Limb (tissue), 2 donors: ENCODE results near the gene CTBP1.

Experiments
- DNase-seq, 2 donors: peaks; one replicate each; pipeline ENCODE4 v3.0.0-alpha.2; 2016; ENCODE audit errors: extremely low spot score in 2 of 2

The CTBP1 gene

DNA sequence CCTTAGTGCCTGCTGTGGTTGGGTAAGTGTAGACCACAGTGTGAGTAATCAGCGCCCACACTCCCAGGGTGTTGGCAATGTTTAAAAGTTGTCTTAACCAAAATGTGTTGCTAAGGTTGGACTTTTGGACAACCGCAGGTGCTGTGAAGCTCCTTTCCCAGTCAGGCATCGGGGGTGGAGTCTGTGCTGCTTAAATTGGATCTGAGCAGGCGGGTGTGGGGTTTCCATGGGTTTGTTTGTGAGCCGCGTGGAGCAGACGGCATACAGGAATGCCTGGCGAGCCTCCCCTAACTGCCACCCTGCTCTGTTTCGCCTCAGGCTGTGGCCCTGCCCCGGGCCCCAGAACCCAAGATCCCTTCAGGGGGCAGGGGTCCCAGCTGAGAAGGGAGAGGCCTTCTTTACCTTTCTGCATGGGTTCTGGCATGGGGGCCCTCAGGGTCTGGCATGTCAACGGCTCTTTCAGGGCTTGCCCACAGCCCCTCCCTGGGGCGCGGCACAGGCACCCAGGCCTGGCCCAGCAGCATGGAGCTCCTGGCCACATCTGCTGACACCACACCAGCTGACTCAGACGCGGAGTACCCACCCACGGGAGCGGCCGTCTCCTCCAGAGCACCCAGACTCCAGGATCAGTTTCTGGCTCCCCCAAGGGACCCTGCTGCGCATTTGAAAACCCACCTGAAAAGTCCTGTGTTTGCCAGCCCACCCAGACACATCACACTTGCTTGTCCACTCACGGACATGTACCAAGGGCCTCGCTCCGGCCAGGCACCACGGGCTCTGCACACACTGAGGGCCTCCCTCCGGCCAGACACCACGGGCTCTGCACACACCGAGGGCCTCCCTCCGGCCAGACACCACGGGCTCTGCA lies 71.4 kb downstream of the CTBP1 start:
- DNase-seq, result no peak

DNA sequence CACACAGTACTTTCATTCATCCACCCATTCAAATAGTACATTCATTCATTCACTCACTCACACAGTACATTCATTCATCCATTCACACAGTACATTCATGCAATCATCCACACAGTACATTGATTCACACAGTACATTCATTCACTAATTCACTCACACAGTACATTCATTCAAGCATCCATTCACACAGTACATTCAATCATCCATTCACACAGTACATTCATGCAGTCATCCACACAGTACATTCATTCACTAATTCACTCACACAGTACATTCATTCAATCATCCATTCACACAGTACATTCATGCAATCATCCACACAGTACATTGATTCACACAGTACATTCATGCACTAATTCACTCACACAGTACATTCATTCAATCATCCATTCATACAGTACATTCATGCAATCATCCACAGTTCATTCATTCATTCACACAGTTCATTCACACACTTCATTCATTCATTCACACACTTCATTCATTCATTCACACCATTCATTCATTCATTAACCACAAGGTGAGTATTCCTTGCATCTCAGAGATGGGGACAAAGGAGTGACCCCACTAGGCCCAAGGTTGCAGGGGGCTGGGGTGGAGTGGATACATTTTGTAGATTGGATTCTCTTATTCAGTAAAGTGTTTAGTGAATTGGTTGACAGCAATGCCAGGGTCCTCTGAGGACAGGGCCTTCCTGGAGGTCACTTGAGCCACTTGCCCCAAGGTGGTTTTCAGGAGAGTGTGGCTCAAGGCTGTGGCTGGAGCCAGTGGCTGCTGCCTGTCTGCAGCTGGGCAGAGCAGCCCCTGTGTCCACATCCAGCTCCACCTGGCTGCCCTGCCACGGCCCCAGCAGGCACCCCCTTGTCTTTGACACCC lies 72.3 kb downstream of the CTBP1 start:
- no peak for DNase-seq

DNA sequence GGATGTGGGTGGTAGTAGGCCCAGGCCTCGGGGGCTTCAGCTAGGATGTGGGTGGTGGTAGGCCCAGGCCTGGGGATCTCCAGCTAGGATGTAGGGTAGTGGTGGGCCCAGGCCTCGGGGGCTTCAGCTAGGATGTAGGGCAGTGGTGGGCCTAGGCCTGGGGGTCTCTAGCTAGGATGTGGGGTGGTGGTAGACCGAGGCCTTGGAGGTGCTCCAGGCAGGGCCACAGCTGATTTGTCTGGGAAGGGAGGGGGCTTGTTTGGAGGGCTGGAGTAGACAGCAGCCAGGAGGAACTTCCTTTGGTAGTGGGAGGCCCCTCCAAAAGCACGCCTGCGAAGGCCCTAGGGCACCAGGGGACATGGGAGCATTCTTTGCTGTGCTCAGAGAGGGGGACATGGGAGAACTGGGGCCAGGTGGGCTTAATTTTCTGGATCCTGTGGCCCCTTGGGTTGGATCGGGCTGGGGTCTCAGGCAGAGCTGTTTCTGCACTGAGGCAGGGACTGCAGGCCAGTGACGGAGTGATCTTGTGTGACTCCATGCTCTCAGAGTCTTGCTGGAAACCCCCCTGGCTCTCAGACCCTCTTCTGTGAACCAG lies 73.2 kb downstream of the CTBP1 start:
- no peak for DNase-seq

DNA sequence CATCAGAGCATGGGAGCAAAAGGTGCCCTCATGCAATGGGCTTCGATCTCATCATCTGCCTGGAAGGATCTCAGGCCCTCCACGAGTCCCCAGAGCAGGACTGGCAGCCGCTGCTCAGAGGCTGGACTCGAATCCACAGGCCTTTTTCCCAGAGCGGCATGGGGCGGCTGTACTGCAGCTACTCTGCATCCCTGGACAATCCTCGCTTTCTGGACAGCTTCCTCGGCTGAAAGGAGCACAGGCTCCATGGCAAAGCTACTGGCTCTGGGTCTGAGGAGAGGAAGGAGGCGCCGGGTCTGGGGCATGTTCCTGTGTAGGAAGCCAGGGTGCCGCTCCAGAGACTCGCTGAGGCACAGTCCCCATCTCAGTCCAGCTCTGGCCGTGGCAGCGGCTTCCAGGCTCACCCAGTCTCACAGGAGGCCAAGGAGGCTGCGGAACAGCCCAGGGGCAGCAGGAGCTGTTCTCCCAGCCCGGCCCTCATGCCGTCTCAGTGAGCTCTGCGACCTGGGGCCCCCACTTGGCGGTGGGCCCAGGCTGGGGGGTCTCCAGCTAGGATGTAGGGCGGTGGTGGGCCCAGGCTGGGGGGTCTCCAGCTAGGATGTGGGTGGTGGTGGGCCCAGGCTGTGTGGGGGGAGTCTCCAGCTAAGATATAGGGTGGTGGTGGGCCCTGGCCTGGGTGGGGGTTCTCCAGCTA lies 73.8 kb downstream of the CTBP1 start:
- DNase-seq, result no peak

DNA sequence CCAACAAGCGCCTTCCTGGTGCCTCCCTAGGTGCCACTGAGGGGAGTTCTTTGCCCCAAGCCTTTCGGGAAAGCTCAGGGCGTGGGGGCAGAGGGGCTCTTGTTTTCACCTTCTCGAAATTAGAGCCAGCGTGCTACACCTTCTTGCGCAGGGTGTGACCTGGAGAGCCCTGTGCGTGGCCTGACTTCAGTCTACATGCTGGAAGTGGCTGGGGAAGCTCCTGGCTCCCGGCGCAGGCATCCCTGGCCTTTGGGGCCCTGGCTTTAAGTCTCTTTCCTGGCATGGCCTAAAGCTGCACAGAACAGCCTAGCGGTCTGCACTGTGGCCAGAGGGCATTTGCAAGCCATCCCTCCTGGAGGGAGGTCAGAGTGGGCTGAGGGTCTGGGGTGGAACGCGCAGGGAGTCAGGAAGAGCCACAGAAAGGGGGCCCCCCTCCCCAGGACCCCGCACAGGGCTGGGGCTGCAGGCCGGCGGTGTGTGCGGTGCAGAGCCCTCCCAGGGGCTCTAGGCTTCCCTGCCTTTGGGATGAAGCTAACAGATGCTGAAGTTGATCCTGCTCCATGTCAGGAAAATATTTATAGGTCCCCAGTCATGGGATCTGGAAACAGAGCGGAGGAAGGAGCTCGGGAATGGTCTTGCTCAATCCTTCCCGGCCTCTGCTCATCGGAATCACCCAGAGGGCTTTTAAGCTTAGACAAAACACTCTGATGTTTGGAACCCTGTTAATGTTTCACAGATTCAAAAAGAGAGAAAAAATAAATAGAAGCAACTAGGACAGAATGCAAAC lies 75.8 kb downstream of the CTBP1 start:
- DNase-seq, result no peak

DNA sequence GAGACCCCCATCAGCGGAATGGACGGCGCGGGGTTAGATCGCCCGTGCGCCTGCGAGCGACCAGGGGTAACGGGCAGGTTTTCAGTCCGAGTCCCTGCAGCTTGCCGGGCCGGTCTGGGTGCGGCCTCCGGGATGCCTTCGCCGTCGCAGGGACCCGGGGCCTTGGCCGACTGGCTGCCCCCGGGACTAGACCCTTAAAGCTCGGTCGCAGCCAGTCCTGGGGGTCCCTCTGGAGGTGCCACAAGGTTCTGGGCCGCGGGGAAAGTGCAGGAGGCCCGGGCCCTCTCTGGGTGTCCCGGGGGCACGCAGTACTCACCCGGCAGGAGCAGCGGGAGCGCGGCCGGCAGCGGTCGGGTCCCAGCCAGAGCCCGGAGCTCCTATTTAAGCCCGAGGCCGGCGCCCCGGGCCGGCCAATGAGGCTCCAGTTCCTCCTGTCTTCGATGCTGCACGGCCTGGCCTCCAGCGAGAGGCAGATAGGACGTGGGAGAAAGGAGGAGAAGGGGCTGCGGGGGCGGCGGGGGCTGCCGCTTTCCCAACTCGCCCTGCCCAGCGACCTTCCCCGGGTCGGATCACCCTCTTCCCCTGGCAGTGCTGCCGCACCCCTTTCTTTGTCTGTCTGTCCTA lies 76.6 kb downstream of the CTBP1 start, which contains the start of gene SPON2:
Gene SPON2, minus strand, starts transcription at position 356 of the 624 bp plus-strand sequence.
- no peak for DNase-seq

DNA sequence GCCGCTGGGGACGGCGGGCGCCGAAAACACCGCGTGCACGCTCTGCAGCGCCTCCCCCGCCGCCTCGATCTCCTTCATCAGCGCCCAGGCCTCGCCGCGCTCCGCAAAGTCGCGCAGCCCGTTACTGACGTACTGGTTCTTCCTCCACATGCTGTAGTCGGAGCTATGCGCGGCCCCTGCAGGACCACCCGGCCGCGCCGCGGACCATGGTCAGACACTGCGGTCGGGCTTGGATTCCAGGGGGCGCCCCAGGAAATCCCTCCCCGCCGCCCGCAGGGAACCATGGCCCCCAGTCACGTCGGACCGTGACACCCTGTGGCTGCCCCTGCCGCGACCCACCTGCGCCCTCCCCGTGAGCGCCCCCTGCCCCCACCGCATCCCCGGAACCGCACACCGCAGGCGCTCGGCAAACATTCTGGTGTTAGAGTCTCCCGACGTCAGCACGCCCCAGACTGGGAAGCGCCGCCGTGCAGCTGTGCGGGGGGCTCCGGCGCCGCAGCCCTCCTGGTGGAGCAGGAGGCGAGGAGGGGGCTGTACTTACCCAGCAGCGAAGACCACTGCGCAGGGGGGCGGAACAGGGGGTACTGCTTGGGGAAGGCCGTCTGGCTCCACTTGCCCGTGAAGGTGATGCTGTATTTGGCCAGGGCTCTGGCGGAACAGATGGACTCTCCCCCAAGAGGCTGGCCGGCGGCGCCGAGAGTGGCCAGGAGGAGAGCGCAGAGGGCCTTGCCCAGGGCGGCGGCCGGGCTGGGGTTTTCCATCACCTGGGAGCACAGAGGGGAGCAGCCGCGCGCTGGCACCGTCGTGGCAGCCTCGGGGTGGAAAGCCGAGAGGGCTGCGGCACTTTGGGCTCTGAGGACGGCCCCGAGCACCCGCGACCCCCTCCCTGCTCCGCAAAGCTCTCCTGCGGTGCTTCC lies 77.4 kb downstream of the CTBP1 start:
- DNase-seq, result peak in 1 of 2 donors; percentile 69

DNA sequence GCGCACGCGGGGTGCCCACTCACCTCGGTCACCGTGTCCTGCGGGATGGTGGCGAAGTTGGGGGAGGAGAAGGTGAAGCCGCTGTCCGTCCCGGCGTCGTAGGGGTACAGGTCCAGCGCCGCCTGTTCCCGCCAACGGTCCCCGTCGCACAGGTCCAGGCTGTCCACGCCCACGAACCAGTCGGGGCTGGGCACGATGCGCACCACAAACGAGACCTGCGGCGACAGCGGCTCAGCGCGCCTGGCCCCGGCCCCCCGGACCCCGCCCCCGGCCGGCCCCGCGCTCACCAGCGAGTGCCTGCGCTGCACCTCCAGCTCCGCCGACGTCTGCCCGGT lies 78.0 kb downstream of the CTBP1 start:
- no peak for DNase-seq

DNA sequence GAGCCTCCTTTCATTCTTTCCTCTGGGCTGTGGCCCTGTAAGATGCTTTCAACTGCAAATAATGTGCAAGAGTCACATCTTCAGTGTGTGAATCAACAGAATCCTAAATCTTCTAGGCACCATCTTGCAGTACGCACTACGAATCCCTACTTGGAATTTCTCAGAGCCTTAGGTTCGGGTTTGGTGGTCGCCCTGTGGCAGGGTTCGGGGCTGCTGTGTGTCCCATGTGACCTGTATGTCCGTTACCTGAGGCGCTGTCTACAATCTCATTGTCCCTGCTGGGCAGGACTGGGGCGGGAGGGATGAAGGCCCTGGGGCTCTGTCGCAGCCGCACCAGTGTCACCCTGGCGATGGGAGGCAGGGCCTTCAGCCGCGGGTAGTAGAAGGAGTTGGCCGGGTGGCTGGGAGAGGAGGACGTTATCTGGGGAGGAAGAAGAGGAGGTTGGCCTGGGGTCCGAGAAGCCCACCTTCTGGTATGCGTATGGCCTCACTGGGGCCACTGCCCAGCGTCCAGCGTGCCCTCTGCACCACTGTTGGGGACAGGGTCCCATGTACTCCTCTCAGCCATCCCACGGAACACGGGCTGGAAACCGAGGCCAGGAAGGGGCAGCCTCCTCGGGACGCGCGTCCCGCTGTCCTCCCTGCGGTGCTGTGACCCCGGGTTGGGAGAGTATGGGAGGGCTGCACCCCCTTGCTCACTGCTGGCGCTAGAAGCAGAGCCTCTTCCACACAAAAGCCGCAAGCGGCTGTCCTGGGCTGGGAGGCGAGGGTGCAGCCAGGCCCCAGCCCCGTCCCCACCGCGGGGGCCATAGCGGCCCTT lies 78.6 kb downstream of the CTBP1 start:
- DNase-seq, result no peak

DNA sequence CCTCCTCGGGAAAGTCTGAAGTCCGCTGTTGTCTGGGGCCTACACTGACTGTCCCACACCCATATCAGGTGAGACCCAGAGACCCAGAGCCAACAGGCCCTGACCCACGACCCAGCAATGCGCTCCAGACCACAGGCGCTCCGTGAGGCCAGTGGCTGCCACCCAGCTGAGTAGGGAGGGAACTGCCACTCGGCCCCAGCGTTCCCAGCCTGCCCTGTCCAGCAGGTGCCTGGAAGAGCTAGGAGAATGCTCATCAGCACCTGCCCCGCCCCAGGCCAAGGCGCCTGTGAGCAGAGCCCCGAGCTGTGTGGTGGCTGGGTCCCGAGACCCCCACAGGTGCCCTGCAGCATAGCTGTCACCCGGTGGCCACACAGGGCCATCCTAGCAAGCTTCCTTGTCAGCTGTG lies 79.2 kb downstream of the CTBP1 start:
- no peak for DNase-seq

DNA sequence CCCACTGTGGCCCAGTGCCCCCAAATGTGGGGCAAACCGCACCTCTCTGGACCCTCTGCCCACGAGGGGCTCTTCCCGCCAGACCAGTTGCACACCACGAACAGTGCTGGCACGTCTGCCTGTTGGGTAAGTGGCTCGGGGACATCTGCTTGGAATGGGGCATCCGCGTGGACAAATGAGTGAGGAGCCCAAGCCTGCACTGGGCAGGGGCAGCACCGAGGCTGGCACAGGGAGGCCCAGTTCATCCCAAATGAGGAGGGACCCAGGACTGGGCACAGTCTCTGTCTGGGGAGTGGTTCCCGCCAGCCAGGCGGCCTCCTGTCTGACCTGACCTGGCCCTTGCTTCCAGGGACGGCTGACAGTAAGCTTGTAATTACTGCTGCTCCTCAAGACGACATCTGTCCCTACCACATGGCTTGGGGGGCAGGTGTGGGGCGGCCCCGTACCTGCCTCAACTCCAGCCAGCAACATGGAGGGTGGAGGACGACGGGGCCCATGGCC lies 79.7 kb downstream of the CTBP1 start:
- no peak for DNase-seq

DNA sequence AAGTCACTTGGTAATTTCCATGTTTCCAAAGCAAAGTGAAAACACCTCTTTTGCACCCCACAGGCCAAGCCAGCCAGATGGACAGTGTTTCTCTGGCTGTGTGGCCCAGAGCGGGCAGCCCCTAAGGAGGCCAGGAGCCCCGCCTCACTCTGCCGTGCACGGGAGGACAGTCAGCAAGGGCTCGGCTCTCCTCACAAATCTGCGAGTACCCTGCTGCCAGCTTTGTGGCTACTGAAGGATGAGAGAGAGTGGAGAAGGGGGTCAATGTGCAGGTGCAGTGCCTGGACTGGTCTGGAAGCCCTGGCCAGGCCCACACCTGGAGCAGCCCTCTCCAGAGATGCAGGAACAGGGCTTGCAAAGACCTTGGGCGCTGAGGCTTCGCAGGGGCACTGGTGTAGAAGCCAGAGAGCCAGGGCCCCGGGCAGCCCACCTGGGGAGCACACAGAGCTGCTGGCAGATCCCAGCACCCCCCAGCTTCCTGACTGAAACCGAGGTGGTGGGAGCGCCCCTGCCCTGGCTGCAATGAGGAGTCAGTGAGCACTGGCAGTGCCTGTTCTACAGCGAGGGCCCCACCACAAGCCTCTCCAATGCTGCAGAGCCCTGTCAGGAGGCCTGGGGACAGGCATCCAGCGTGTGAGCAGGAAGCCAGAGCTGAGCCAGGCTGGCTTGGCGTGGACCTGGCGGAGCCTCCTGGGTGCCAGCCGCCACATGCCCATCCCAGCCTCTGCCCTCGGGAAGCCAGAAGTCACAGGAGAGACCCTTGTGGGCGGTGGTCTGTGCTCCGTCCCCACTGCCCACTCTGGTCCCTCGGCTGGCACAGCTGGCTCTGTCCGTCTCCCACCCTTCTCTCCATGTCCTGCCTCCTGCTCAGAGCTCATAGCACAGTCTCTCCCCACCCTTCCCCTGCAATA lies 80.5 kb downstream of the CTBP1 start:
- DNase-seq, result no peak

DNA sequence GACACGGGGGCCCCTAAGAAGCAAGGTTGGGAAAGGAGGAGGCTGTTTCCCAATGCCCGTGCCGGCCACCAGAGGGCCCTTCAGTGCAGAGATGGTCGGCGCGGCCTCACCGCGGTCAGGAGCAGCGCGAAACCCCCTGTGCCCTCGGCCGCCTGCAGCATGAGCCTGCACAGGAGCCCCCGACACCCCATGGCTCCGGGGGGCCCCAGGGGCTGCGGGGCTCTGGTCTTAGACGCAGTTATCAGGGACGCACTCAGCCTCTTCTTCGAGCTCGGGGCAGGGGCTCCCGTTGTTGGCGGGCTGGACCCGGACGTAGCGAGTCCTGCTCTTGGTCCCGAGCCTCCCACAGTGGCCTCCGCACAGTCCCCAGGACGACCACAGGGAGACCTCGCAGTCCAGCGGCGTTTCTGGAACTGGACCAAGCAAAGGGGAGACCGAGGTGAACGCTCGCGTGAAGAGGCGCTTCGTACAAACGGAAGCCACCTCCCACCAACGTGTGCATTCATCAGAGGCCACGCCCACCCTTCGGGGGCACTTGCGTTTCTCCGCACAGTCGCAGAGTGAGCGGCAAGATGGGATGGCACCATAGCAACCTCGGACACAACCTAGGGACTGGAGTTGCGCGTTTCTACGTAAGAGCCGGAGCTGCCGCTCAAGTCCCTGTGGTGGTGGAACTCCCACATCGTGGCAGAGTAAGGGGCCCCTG lies 81.5 kb downstream of the CTBP1 start:
- DNase-seq, result peak; percentile 76 to 87

DNA sequence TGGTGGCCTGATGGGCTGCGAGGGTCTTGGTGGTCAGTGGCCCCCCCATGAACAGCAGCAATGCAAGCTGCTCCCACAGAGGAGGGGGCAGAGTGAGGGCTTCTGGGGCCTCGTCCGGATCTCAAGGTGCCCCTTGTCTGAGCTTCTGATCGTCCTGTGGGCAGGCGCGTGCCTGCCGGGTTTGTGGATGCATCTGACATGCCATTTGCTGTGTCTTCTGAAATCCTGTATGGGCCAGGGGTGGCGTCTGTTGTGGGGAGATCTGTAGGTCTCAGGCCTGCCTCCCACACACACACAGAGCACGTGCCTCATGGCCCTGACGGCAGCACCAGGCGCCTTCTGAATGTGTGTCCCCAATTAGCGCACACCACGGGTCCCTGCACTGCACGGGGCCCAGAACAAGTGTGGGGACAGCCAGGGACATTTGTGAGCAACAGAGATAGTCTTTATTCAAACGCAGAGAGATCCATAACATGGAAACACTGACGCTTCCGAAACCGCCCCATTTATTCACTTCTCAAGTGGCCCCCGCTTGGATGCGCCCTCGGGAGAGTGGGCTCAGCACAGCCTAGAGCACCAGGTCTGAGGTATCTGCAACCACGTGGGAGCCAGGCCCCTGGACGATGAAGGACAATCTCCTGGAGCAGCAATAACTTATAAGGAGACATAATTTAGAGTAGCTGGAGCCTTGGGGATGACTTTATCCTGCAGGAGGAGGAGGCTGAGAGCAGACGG lies 82.3 kb downstream of the CTBP1 start:
- no peak for DNase-seq

DNA sequence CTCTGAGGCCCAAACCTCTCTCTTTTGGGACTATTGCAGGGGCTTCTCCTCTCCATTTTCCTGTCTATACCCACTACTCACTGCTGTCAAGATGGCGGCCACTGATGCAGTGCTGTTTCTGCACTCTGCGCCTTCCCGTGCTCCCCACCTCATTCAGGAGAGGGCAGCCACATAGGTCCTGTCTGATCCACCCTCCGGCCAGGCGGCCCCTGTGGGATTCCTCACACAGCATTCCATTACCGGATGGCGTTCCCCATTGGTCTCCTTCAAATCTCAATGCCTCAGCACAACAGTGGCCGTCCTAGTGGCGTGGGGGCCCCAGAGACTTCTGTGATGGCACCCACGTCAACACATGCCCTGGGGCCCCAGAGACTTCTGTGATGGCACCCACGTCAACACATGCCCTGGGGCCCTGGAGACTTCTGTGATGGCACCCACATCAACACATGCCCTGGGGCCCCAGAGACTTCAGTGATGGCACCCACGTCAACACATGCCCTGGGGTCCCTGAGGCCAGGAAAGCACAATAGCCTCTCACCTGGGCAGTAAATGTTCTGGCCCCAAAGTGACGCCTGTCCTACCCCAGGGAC lies 83.9 kb downstream of the CTBP1 start:
- DNase-seq, result no peak
